ENCODE data around the gene CDH13. TPM values are rescaled to one million over a fixed set of nuclear protein-coding genes. Genes with fewer than 3 reads are reported as not detected.

The CDH13 gene
- total RNA-seq, 2 donors from 2014 or later = 2.4 to 6.3 TPM

DNA sequence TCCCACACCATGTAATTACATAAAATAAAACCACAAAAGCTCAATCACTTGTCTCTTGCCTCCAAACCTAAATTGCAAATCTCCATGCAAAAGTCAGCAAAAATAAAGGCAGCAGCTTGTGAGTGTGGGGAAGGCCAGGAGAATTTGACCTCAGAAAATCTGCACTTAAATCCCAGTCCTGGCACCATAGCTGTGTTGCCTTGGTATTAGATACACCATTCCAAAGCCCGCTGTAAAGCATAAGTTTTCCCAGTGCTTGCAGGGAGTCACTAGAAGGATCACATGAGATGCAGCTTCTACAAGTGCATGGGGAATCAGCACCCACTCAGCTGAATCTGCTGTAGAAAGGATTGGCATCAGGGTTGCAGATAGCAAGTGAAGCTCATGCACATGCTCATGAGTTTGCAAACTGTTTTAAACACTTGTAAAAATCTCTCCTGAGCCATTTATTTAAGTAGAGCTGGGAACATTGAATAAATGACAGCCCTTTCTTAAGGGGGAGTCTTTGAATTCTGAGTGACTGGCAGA, 686.0 kb downstream of the CDH13 start:
- DNase-seq = no peak
- no peak overlapping the region for H3K27ac ChIP-seq
- H3K4me3 ChIP-seq = no peak overlapping the region
- TF ChIP-seq, protein P1, sequence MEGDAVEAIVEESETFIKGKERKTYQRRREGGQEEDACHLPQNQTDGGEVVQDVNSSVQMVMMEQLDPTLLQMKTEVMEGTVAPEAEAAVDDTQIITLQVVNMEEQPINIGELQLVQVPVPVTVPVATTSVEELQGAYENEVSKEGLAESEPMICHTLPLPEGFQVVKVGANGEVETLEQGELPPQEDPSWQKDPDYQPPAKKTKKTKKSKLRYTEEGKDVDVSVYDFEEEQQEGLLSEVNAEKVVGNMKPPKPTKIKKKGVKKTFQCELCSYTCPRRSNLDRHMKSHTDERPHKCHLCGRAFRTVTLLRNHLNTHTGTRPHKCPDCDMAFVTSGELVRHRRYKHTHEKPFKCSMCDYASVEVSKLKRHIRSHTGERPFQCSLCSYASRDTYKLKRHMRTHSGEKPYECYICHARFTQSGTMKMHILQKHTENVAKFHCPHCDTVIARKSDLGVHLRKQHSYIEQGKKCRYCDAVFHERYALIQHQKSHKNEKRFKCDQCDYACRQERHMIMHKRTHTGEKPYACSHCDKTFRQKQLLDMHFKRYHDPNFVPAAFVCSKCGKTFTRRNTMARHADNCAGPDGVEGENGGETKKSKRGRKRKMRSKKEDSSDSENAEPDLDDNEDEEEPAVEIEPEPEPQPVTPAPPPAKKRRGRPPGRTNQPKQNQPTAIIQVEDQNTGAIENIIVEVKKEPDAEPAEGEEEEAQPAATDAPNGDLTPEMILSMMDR (IDR thresholded peaks at IDR 0.05) = no peak
- H3K36me3 ChIP-seq = no peaks in the 10 kb centered on the region
- H3K27me3 ChIP-seq = no peaks in the 10 kb centered on the region
- no peaks in the 10 kb centered on the region for H3K9me3 ChIP-seq
- no peaks in the 10 kb centered on the region for H3K4me1 ChIP-seq
- no peak overlapping the region for H3K9ac ChIP-seq (ENCODE audit: low read depth in 2 of 2, low read length in 2 of 2)
- intact Hi-C loops (cut with DNase I) = no loop called here

DNA sequence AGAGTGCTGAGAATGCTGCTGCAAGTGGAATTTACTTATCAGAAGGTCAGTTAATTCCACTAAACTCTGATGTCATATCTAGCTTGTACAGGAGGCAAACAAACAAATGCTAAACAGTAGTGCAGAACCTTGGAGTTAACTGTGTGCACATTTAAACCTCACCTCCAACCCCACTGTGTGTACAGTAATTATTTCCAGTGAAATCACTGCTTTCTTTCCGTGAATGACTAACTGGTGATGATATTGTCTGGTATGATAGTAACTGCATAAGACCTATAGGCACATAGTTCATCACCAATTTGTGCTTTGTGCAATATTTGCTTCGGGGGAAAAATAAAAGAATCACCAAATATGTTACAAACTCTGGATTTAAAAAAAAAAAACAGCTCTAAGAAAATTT, 688.5 kb downstream of the CDH13 start:
- DNase-seq = no peak
- intact Hi-C loops (cut with DNase I) = no loop called here
- H3K9ac ChIP-seq (ENCODE audit: low read depth in 2 of 2, low read length in 2 of 2) = no peak overlapping the region
- H3K4me3 ChIP-seq = no peak overlapping the region
- no peaks in the 10 kb centered on the region for H3K27me3 ChIP-seq
- TF ChIP-seq, protein P1 (IDR thresholded peaks at IDR 0.05) = no peak
- H3K4me1 ChIP-seq = no peaks in the 10 kb centered on the region
- no peaks in the 10 kb centered on the region for H3K36me3 ChIP-seq
- H3K27ac ChIP-seq = no peak overlapping the region
- H3K9me3 ChIP-seq = no peaks in the 10 kb centered on the region

GRCh38 chr16:83316458-83316857, 689.7 kb downstream of the CDH13 start:
- H3K27ac ChIP-seq = no peak overlapping the region
- DNase-seq = no peak
- H3K9ac ChIP-seq (ENCODE audit: low read depth in 2 of 2, low read length in 2 of 2) = no peak overlapping the region
- H3K4me3 ChIP-seq = no peak overlapping the region
- intact Hi-C loops (cut with DNase I) = no loop called here
- H3K4me1 ChIP-seq = no peaks in the 10 kb centered on the region
- no peaks in the 10 kb centered on the region for H3K36me3 ChIP-seq
- H3K9me3 ChIP-seq = no peaks in the 10 kb centered on the region
- TF ChIP-seq, protein P1 (IDR thresholded peaks at IDR 0.05) = no peak
- H3K27me3 ChIP-seq = no peaks in the 10 kb centered on the region

DNA sequence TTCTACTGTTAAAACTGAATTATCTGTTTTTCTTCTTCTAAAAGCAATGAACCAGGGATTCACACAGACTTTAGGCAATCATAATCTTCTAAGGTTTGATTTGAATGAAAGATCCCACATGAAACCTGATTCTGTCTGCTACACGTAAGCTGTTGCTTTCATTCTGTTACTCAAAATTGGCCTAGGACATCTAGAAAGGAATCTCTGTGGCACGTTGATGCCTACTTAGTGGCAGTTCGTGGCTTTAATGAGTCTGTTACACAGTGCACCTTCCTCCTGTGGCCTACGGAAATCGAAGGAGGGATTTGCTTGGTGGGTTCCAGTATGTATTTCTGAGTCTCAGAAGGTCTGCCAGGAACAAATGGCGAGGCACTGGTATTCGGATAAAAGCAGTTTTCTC, 691.6 kb downstream of the CDH13 start:
- no peaks in the 10 kb centered on the region for H3K27me3 ChIP-seq
- intact Hi-C loops (cut with DNase I) = no loop called here
- H3K27ac ChIP-seq = no peak overlapping the region
- no peaks in the 10 kb centered on the region for H3K36me3 ChIP-seq
- H3K4me3 ChIP-seq = no peak overlapping the region
- TF ChIP-seq, protein P1 (IDR thresholded peaks at IDR 0.05) = no peak
- H3K9ac ChIP-seq (ENCODE audit: low read depth in 2 of 2, low read length in 2 of 2) = no peak overlapping the region
- no peak for DNase-seq
- H3K9me3 ChIP-seq = no peaks in the 10 kb centered on the region
- no peaks in the 10 kb centered on the region for H3K4me1 ChIP-seq

GRCh38 chr16:83328936-83329335, 702.2 kb downstream of the CDH13 start:
- TF ChIP-seq, protein P1 (IDR thresholded peaks at IDR 0.05) = no peak
- H3K4me3 ChIP-seq = no peak overlapping the region
- no peak overlapping the region for H3K27ac ChIP-seq
- intact Hi-C loops (cut with DNase I) = no loop called here
- DNase-seq = no peak
- no peaks in the 10 kb centered on the region for H3K27me3 ChIP-seq
- H3K36me3 ChIP-seq = no peaks in the 10 kb centered on the region
- no peaks in the 10 kb centered on the region for H3K9me3 ChIP-seq
- no peaks in the 10 kb centered on the region for H3K4me1 ChIP-seq
- no peak overlapping the region for H3K9ac ChIP-seq (ENCODE audit: low read depth in 2 of 2, low read length in 2 of 2)
